ENCODE measurements around the gene U2AF2.

The U2AF2 gene

DNA sequence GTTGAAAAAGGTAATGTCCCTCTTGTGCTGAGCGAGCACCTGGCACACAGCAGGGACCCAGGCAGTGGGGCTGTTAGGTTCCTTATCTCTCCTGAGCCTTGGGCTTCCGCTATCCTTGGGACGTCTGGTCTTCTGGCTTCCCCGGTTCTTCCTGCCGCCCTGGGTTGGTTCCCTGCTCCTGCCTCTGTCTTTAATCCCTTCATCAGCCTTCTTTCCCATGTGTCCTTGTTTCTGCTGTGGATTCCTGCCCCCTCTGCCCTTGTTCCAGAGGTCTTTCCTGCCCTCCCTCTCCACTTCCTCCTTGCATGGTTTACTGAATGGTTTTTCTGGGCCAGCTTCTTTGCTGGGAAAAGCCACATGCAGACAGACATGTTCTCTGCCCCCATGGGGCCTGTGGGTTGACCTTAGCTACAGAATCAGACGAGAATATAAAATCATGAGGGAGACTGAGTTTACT is 22.8 kb downstream of the U2AF2 start:
- no peak for DNase-seq

DNA sequence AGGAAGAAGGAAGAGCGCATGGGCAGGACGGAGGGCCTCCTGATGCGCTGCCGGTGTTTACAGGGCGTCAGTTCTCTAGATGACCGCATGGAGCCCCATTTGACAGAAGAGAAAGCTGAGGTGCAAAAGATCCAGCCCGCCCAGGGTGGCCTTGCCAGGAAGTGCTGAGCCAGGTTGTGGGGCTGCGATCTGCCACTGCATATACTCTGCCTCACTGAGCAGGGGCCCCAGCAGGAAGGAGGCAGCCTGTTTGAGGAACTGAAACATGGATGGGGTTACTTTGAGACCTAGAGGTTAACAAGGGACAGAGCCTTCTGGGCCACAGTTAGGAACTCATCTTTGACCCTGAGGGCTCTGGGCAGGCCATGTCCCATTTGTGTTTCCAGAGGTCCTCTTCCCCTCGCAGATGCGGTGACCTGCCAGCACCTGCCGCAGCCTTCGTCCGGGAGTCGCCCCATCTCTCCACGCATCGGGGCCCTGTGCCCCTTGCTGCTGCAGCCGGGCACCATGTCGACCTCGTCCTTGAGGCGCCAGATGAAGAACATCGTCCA is 23.4 kb downstream of the U2AF2 start:
- DNase-seq: no peak

DNA sequence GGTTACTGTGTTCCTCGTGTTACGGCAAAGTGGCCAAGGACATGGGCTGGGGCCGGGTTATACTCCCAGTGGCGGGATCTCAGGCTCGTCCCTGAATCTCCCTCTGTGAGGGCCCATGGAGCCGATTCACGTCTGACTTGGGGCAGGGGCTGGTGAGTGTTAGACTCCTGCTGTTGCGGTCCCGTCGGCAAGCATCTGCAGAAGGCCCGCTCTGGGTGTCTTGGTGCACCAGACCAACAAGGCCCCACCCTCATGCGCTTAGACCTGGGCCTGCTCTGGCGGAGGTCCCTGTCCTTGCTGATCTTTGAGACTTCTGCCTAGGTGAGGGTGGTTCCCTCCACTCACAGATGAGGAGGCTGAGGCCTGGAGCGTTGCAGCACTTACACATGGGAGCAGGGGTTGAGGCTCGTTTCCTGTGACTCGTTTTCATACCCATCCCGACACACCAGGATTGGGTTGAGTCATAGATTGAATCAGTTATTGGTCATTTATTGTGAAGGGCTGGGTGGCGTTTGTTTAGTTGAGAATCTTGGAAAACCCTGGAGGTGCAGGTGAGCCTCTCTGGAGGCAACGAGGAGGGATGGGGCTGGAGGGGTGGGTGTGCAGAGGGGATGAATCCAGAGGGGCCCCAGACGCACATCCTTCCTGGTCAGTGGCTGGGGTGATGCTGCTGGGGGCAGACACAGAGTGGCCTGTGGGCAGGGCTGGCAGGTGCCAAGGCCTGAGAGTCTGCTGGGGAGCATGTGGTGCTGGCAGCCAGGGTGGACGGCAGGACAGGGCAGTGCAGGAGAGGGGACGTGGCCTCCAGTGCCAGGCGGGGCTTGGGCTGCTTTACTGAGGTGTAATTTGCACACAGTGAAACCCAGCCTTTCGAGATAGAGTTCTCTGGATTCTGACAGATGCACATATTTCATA is 24.8 kb downstream of the U2AF2 start:
- DNase-seq: no peak

DNA sequence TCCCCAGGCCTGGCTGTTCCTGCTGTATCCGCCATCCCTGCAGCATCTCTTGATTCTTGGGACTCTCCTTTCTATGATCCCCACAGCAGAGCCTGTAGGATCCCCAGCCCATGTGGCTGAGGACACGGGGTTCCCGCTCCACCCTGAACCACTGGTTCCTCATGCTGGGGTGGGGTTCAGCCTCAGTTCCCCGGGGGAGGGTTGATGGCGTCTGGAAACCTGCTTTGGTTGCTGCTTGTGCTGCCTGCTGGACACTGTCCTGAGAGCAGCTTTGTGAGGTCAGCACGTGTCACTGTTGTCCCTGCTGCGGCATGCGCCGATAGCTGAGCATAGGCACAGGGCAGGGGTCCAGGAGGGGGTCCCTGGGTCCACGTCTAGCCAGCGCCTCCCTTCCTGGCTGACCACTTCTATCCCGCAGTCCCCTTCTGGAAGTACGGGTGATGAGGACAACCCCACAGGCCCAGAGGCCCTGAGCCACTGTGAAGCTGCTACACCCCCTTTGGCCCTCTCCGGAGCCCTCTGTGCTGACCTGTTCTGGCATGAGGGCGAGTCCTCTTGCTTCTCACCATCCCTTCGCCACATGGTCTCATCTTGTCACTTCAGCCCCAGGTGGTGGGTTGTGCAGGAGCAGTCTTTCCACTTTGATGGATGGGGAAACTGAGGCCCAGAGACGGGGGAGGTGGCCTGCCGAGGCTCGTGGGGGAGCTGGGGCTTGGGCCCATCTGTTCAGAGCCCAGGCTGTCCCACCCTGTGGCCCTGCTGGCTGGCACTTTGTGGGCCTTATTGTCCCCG is 25.7 kb downstream of the U2AF2 start:
- no peak for DNase-seq

DNA sequence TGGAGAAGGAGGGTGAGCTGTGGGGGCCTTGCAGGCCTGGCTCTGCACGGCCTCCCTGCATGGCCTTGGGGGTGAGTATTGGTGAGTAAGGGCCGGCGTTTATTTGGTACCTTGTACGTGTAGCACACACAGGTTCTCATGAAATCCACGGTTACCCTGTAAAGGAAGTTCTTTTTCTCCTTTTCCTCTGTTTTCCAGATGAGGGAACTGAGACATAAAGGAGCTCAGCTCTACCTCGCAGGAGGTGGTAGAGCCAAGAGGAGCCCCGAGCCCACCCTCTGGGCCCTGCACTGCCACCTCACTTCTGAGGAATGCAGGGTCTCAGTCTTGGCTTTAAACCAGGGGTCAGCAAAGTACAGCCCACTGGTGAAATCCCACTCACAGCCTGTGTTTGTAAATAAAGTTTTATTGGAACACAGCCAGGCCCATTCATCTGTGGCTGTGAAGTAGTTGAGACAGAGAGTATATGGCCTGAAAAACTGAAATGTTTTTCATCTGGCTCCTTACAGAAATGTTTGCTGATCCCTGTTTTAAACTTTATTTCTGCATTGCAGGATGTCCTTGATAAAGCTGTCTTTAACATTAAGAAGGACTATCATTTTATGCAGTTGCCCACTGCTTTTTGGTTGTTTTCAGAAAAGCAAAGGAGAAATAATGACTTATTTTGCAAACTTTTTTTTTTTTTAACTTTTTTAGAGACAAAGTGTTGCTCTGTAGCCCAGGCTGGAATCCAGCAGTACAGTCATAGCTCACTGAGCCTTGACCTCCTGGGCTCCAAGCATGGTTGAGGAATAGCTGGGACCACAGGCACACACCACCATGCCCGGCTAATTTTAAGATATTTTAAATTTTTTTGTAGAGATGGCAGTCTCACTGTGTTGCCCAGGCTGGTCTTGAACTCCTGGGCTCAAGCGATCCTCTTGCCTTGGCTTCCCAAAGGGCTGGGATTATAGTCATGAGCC is 26.6 kb downstream of the U2AF2 start:
- no peak for DNase-seq

DNA sequence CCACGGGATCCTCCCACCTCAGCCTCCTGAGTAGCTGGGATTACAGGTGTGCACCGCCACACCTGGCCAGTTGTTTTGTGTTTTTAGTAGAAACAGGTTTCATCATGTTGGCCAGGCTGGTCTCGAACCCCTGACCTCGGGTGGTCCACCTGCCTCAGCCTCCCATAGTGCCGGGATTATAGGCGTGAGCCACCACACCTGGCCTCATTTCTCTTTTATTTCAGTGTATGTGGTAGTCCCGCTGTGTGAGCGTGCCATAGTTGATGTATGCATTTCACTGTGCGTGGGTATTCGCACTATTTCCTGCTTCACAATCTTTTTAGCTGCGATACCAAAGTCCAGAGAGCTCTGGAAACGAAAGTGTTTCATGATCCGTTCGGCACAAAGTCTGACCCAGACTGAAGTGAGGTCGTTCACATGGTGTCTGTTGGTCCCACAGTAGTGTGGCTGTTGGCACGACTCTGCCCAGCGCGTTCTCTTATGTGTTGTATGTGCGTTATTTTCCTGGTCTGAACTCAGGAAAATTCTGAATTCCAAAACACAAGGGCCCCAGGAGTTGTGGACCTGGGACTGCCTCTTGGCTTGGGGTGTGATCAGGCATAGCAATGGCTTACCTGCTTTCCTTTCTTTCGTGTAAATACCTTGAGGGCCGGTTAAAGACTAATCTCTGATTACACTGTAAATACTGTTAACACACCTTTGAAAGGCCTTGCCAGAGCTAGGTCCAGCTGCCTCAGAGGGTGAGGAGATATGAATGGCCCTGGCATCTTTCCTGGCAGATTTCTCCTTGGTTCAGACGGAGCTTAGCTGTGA is 28.8 kb downstream of the U2AF2 start:
- DNase-seq: no peak

DNA sequence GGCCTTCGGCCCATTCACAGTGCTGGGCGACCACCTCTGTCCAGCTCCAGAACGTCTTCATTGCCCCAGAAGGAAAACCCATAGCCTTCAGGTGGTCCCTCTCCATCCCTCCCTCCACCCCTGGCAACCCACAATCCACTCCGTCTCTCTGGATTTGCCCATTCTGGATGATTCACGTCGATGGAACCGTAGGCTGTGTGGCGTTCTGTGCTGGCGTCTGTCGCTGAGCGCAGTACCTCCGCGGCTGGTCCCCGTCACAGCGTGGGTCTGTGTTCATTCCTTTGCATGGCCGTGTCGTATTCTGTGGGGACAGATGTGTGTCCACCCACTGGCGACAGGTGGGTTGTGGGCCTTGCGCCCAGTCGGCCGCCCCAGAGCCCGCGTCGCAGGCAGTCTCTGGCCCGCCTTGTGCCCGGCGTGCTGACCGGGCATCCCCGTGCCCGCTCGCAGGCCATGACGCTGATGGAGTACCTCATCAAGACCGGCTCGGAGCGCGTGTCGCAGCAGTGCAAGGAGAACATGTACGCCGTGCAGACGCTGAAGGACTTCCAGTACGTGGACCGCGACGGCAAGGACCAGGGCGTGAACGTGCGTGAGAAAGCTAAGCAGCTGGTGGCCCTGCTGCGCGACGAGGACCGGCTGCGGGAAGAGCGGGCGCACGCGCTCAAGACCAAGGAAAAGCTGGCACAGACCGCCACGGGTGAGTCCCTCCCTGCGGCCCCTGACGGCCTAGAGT is 30.3 kb downstream of the U2AF2 start:
- DNase-seq: no peak

DNA sequence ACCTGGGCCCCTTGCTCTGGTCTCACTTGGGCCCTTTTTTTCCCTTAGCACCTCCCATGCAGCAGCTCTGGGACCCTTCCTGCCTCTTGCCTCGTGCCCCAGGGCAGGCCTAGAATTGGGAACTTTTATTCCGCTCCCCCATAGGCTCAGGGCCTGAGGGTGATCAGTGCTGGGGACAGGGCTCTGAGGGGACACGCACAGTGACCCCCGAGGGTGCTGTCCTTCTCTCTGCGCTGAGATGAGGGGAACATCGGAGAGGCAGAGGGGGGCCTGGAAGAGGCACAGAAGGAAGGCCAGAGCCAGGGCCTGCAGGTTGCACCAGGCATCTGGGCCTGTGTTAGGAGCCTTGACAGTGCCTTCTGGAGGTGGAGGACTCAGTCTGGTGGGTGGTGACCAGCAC is 30.9 kb downstream of the U2AF2 start:
- no peak for DNase-seq

DNA sequence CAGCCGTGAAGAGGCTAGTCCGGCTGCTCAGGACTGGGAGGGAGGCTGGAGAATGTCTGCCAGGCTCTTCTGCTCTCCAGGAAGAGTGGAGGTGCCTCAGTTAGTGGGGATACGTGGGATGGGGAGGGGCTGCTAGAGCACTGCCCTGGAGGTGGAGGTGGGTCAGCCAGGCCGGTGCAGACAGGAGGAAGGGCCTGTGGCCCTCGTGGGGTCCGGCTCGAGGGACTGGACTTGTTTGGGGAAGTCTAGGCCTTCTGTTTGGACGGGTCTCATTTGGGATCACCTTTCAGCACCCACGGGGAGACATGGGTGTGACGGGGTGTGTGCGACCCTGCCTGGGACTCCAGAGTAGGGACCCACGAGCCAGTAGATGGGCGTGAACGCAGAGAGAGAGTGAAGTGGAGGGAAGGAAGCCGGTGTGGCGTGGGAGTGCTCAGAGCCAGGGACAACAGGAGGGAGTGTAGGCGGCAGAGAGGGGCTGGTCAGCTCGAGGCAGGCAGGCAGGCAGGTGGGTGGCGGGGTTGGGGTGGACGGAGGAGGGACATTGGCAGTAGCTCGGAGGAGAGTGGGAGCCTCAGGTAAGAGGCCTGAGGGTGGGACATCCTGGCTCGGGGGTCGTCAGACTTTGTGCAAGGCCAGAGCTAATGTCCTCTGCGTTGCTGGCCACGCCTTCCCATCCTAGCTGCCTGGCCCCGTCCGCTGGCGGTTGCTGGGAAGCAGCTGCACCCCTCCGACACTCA is 31.6 kb downstream of the U2AF2 start:
- no peak for DNase-seq

DNA sequence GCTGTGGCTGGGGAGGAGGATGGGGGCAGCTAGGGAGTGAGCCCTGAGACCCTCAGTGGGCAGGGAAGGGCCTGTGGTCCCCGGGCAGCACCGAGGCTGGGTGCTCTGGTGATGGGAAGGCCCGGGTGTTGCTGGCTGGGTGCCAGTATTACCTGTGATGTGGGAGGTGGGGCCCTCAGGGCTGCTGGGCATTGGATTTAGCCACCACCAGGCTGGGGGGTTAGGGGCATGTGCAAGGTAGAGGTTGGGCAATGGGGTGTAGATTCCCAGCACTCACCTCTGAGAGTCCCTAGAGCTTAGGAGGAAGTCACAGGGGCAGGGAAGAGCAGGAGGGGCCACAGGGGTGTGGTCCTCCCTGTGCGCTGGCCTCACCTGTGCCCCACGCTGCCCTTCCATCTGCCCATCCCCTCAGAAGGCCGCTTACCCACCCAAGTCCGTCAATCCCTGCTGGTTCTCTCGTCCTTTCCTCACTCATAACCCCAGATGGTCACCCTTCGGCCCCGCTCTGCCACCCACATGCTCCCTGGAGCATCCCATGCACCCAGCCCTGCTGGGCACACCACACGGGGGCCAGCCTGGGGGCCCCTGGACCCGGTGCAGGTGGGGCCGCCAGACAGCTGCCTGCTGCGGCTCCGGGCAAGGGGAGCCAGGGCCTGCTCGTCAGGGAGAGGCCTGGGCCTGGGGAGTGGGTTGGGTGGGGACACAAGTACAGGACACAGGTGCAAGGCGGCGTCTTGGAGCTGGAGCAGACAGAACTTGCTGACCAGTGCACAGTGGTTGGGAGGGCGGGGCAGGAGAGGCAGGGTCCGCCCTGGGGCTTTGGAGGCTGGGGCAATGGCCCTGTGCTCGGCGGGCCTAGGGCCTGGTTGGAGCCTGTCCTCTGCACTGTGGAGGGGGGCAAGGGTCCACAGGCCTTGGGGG is 32.7 kb downstream of the U2AF2 start:
- no peak for DNase-seq

DNA sequence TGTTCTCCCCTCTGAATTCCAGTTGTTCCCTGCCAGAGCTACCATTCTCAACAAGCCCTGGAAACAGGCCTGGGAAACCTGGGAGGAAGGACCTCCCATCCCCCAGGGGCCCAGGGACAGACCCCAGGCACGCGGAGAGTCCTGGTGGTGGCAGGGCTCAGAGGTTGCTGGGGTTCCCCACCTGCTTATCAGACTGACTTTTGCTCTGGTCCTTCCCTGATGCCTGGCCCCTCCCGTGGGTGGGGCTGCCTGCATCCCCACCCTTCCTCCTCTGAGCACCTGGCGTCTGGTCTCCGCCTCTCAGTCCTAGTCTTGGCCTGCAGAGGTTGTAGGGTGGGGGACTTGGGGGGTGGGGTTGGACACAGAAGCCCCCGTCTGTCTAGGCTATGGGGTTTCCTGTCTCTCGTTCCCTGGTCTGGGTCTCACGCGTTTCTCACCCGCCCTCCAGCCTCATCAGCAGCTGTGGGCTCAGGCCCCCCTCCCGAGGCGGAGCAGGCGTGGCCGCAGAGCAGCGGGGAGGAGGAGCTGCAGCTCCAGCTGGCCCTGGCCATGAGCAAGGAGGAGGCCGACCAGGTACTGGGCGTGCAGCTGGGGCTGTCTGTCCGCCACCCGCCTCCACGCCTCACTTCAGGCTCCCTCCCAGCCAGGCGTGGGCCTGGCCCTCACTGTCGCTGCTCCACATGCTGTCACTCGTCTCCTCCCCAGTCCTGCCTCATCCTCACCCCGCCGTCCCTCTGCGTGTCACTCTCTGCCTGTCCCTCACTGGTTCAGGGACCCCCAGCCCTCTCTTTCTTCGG is 33.8 kb downstream of the U2AF2 start:
- no peak for DNase-seq

DNA sequence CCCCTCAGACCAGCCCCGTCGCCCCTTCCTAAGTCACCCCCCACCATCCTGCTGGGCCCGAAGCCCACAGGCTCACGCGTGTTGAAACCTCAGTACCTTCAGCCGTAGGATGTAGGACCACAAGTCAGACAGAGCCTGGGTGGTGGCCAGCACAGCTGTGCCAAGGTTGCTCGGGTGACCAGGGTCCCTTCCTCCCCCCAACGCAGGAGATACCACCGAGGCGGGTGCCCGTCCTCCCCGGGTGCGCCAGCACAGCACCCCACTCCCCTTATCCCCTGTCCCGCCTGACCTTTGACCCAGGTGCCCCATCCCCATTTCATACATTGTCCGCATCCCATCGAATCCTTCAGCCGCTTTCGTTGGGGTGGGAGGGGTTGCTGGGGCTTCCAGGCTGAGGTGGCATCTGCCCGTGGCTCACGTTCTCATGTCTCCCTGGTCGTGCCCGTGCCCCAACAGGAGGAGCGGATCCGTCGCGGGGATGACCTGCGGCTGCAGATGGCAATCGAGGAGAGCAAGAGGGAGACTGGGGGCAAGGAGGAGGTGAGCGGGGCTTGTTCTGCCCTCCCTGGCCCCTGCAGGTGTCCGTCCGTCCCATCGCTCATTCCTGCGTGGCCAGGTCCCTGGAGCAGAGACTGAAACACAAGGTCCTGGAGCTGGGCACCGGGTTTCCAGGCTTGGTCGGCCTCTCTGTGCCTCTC is 34.7 kb downstream of the U2AF2 start:
- no peak for DNase-seq

DNA sequence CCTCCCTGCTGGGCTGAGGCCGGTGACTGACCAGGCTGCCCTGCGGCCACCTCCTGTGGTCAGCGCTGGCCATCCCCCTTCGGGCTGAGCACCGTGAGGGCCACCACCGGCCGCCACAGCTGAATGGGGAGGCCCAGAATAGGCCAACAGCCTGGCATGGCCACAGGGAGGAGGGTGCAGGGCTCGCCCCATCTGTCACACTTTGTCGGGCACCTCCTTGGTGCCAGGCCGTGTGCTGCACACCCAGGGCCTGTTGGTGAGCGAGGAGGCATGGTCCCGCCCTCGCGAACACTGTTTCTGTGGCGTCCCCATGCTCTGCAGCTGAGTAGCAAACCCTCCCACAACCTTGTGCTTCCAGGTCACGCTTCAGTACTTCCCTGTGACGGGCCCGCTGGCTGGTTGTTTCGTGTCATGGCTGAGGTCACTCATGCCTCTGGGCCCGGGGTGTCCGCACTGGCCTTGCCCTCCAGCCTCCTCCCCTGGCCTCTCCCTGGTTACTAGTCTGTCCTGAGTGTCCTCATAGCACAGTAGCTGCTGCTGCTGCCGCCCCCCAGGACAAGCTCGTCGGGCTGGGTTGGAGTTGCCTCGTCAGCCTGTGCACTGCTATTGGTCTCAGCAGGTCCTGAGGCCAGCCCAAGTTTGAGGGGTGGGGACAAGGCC is 35.4 kb downstream of the U2AF2 start:
- no peak for DNase-seq

DNA sequence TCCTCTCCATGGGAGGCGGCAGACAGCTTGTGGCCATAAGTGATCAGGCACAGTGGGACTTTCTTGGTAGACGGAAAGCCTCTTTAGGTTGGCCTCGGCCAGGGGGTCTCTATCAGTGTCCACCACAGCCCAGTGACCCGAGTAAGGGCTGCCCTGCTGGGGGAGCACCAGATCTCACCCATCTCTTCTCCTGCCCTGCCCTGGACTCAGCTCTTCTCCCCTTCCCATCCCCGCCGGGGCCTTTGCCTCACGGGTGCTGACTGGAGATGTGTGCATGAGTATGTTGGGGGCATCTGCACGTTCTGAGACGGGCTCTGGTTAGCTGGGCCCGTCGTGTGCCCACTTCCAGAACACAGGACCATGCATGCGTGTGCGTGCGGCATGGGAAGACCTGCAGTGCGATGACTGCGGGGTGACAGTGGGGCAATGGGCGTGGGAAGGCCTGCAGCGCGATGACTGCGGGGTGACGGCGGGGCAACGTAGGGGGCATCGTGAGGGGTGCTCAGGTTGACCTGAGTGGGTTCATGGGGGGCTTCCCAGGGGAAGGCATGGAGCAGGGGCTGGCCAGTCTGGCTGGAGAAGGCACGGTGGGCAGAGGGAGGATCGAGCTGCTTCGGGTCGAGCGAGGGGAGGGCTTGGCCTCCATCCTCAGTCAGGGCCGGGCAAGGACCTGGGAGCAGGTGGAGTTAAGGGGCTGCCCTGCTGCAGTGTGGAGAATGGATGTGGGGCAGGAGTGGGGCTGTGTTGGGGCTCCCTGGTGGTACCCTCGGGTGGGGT is 36.1 kb downstream of the U2AF2 start:
- DNase-seq: no peak

DNA sequence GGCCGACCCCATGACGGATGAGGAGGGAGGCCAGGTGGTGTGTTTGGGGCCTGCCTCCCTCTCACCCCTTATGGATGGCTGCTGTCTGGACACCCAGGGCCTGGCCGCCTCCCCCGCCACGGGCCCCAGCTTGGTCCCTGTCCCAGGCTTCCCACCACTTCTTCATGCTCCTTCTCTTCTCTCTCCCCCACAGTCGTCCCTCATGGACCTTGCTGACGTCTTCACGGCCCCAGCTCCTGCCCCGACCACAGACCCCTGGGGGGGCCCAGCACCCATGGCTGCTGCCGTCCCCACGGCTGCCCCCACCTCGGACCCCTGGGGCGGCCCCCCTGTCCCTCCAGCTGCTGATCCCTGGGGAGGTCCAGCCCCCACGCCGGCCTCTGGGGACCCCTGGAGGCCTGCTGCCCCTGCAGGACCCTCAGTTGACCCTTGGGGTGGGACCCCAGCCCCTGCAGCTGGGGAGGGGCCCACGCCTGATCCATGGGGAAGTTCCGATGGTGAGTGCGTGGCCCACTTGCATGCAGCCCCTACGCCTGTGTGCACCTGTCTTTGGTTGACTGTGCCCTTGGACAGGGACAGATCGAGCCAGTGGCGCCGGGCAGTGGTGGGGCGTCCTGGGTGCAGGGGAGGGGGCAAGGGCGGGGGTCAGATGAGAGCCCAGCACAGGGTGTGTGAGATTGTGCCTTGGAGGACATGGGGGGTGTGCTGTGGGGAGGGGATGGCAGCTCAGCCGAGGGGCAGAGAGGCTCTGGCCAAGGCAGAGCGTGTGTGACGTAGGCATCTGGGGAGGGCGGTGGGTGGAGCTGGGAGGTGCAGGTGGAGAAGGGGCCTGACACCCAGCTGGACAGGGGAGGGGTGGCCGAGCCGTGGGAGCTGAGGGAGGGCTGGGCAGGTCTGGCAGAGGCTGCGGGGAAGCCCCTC is 37.0 kb downstream of the U2AF2 start:
- no peak for DNase-seq
